ENCODE measurements around the gene CHD1L. TPM values are rescaled to one million over a fixed set of nuclear protein-coding genes. Genes with fewer than 3 reads are reported as not detected.

The CHD1L gene
- total RNA-seq, 1 experiment from 2014 or later, result 63.9 TPM

DNA sequence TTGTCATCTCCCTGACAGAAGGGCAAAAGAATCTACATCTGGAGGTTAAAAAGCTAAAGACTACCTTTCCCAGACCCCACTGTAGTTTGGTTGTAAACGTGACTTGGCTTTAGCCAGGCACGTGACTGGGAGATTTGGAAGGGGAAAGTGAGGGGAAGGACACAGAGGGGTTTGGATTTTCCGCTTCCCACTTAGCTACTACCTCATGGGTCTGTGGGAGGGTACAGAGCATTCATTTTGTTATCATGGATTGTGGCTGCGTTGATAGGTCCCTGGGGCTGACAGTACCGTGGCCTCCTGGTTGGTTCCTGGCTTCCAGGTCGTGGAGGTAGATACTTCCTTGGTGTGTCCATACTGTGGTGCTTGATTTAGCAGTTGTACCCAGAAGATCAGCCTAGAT, 2.6 kb downstream of the CHD1L start:
- ChIA-PET CTCF (no interaction called here), POLR2A (ENCODE audit: unreplicated experiment) (no interaction called here)
- Histone ChIP-seq H3K79me2 (ENCODE audit: low read length) (peaks cover 71% of the 10 kb centered on the region), H3K4me2 (ENCODE audit: low read length) (peak overlapping the region; percentile 85), H3K36me3 (ENCODE audit: low read depth, low read length) (peaks cover 5% of the 10 kb centered on the region; the same call in 1 of the 2 replicates), H3K9me2 (replicated peaks; ENCODE audit: low read length) (no peaks in the 10 kb centered on the region), H3K27me3 (ENCODE audit: low read length) (no peaks in the 10 kb centered on the region), H3F3A (ENCODE audit: low read length, unreplicated experiment) (no peaks in the 10 kb centered on the region), H3K4me3 (ENCODE audit: low read length) (peak overlapping the region; percentile 86), H3K9ac (ENCODE audit: low read length) (no peak overlapping the region), H3K9me3 (ENCODE audit: low read length) (no peaks in the 10 kb centered on the region), H4K20me1 (ENCODE audit: low read length) (peaks cover 50% of the 10 kb centered on the region), H3K27ac (ENCODE audit: low read length) (no peak overlapping the region), H3K4me1 (ENCODE audit: insufficient read depth, low read length) (peaks cover 31% of the 10 kb centered on the region), H2AFZ (ENCODE audit: low read length) (no peak overlapping the region)
- ATAC-seq, result no peak
- DNase-seq, result no peak
- TF ChIP-seq CTCF (conservative IDR thresholded peaks at IDR 0.05; ENCODE audit: low read depth, low read length), result no peak
- no peak for TF ChIP-seq EZH2 (IDR thresholded peaks at IDR 0.05; ENCODE audit: low read length, unreplicated experiment)
- TF ChIP-seq EZH2phosphoT487 (IDR thresholded peaks at IDR 0.05; ENCODE audit: borderline replicate concordance, low read length), result no peak
- intact Hi-C loops (cut with micrococcal nuclease), result no loop called here
- BruUV-seq (replicated peaks), result no TSS peak

- H2AFZ ChIP-seq (ENCODE audit: low read length), result no peak overlapping the region
- ATAC-seq (no peak), DNase-seq (peak; percentile 37)
- H3F3A ChIP-seq (ENCODE audit: low read length, unreplicated experiment), result no peaks in the 10 kb centered on the region
- H3K9ac ChIP-seq (ENCODE audit: low read length), result no peak overlapping the region
- no TSS peak for BruUV-seq (replicated peaks)
- H3K4me2 ChIP-seq (ENCODE audit: low read length), result peak overlapping the region; percentile 85
- peaks cover 76% of the 10 kb centered on the region for H3K79me2 ChIP-seq (ENCODE audit: low read length)
- 0 out of 2 replicates have a peak overlapping the region, but pooled peaks have one; percentile 86 for H3K4me3 ChIP-seq (ENCODE audit: low read length)
- POLR2A ChIA-PET (ENCODE audit: unreplicated experiment), result interaction anchor here (0.7 kb wide), 1 partner anchor 72 kb away, joined by 6 read pairs; no protein-coding TSS in a partner anchor
- no peak overlapping the region for H3K27ac ChIP-seq (ENCODE audit: low read length)
- H3K27me3 ChIP-seq (ENCODE audit: low read length), result no peaks in the 10 kb centered on the region
- peaks cover 55% of the 10 kb centered on the region for H4K20me1 ChIP-seq (ENCODE audit: low read length)
- intact Hi-C loops (cut with micrococcal nuclease), result no loop called here
- CTCF ChIA-PET, result no interaction called here
- H3K36me3 ChIP-seq (ENCODE audit: low read depth, low read length), result peaks cover 5% of the 10 kb centered on the region; the same call in 1 of the 2 replicates
- H3K9me3 ChIP-seq (ENCODE audit: low read length), result no peaks in the 10 kb centered on the region
- H3K4me1 ChIP-seq (ENCODE audit: insufficient read depth, low read length), result peaks cover 31% of the 10 kb centered on the region
- H3K9me2 ChIP-seq (replicated peaks; ENCODE audit: low read length), result no peaks in the 10 kb centered on the region
- TF ChIP-seq CTCF (conservative IDR thresholded peaks at IDR 0.05; ENCODE audit: low read depth, low read length) (no peak), EZH2 (IDR thresholded peaks at IDR 0.05; ENCODE audit: low read length, unreplicated experiment) (no peak), EZH2phosphoT487 (IDR thresholded peaks at IDR 0.05; ENCODE audit: borderline replicate concordance, low read length) (no peak)
Measured at GRCh38 chr1:147245586-147246021, 3.1 kb downstream of the CHD1L start.

DNA sequence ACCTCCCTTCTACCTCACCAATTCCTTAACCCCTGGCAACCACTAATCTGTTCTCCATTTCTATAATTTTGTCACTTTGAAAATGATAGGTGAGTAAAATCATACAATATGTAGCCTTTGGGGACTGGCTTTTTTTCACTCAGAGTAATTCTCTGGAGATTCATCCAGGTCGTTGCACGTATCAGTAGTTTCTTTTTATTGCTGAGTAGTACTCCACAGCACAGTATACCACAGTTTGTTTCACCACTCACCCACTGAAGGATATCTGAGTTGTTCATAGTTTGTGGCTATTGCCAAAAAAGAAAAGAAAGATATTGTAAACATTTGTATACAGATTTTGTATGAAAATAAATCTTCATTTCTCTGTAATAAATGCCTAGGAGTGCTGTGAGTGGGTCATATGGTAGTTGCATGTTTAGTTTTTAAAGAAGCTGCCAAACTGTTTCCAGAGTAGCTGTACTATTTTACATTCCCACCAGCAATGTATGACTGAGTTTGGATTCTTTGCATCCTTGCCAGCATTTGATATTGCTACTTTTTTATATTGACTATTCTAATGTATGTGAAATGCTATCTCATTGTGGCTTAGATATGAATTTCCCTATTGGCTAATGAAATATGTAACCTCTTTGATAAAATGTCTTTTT, 3.7 kb downstream of the CHD1L start:
- Histone ChIP-seq H3K9me2 (replicated peaks; ENCODE audit: low read length) (no peaks in the 10 kb centered on the region), H3K36me3 (ENCODE audit: low read depth, low read length) (peaks cover 5% of the 10 kb centered on the region; the same call in 1 of the 2 replicates), H3K27me3 (ENCODE audit: low read length) (no peaks in the 10 kb centered on the region), H3K4me2 (ENCODE audit: low read length) (peak overlapping the region; percentile 17; the same call in 1 of the 2 replicates), H3K9ac (ENCODE audit: low read length) (no peak overlapping the region), H3K79me2 (ENCODE audit: low read length) (peaks cover 82% of the 10 kb centered on the region), H3F3A (ENCODE audit: low read length, unreplicated experiment) (no peaks in the 10 kb centered on the region), H2AFZ (ENCODE audit: low read length) (no peak overlapping the region), H3K4me3 (ENCODE audit: low read length) (no peak overlapping the region), H3K9me3 (ENCODE audit: low read length) (no peaks in the 10 kb centered on the region), H3K27ac (ENCODE audit: low read length) (no peak overlapping the region), H3K4me1 (ENCODE audit: insufficient read depth, low read length) (peaks cover 31% of the 10 kb centered on the region), H4K20me1 (ENCODE audit: low read length) (peaks cover 55% of the 10 kb centered on the region)
- POLR2A ChIA-PET (ENCODE audit: unreplicated experiment), result interaction anchor here (0.7 kb wide), 1 partner anchor 73 kb away, joined by 6 read pairs; no protein-coding TSS in a partner anchor
- TF ChIP-seq CTCF (conservative IDR thresholded peaks at IDR 0.05; ENCODE audit: low read depth, low read length) (no peak), EZH2phosphoT487 (IDR thresholded peaks at IDR 0.05; ENCODE audit: borderline replicate concordance, low read length) (no peak), EZH2 (IDR thresholded peaks at IDR 0.05; ENCODE audit: low read length, unreplicated experiment) (no peak)
- ATAC-seq (no peak), DNase-seq (no peak)
- BruUV-seq (replicated peaks), result no TSS peak
- CTCF ChIA-PET, result no interaction called here
- intact Hi-C loops (cut with micrococcal nuclease), result no loop called here

All from PC-3 (cell line).